Fibroblast of lung (primary cell): ENCODE data around the gene VGLL4.

ENCODE experiments used
- CTCF ChIP-seq, 2 donors: IDR thresholded peaks in 1 of 2; conservative IDR thresholded peaks in 1 of 2; 1 replicate in 1 of 2; 2 replicates in 1 of 2; pipeline ENCODE4 v1.5.1; 2011 to 2012; ENCODE audit warnings: low read length in 2 of 2, control low read depth in 1 of 2, inconsistent platforms in 1 of 2, low read depth in 1 of 2, mild to moderate bottlenecking in 1 of 2
- EZH2 ChIP-seq: IDR thresholded peaks from 2 replicates; pipeline ENCODE4 v1.5.1; 2012; ENCODE audit warnings: low read length, control low read depth, mild to moderate bottlenecking; ENCODE audit errors: missing control alignments

- TF ChIP-seq CTCF (conservative IDR thresholded peaks at IDR 0.05 in 1 of 2, IDR thresholded peaks at IDR 0.05 in 1 of 2; ENCODE audit: low read depth in 1 of 2, low read length in 2 of 2) (no peak), EZH2 (no peak)
Measured at GRCh38 chr3:11578169-11578568, 65.5 kb downstream of the VGLL4 start.
